Stimulated activated CD8-positive, alpha-beta memory T cell treated with anti-CD3 and anti-CD28 coated beads, Interleukin-2, amount 100 ng/mL, for 1 hour (primary cell): ENCODE data around the gene RNU6-7.

Experiments
- DNase-seq, 2 donors: peaks; one replicate each; pipeline ENCODE4 v3.0.0-alpha.2; 2020; ENCODE audit warnings: low read depth in 2 of 2

Gene RNU6-7

GRCh38 chr14:32205554-32205953 is 3.7 kb downstream of the RNU6-7 start:
- DNase-seq, result no peak

GRCh38 chr14:32205984-32206383 is 4.1 kb downstream of the RNU6-7 start:
- DNase-seq, result no peak

- DNase-seq, result no peak
Measured at GRCh38 chr14:32206552-32206951, 4.7 kb downstream of the RNU6-7 start.

- DNase-seq, result no peak
Measured at GRCh38 chr14:32208490-32208889, 6.6 kb downstream of the RNU6-7 start.

GRCh38 chr14:32209471-32209870 is 7.6 kb downstream of the RNU6-7 start:
- DNase-seq, result no peak

GRCh38 chr14:32211068-32211404 is 9.2 kb downstream of the RNU6-7 start:
- DNase-seq, result no peak

GRCh38 chr14:32212833-32213232 is 11.0 kb downstream of the RNU6-7 start:
- no peak for DNase-seq

GRCh38 chr14:32217301-32217700 is 15.5 kb downstream of the RNU6-7 start:
- no peak for DNase-seq

GRCh38 chr14:32224737-32225377 is 23.0 kb downstream of the RNU6-7 start:
- no peak for DNase-seq

GRCh38 chr14:32225378-32225920 is 23.6 kb downstream of the RNU6-7 start:
- DNase-seq, result no peak

GRCh38 chr14:32226056-32226455 is 24.2 kb downstream of the RNU6-7 start:
- no peak for DNase-seq

- DNase-seq, result no peak
Measured at GRCh38 chr14:32230181-32230580, 28.3 kb downstream of the RNU6-7 start.

- DNase-seq, result no peak
Measured at GRCh38 chr14:32230695-32231280, 28.9 kb downstream of the RNU6-7 start.

GRCh38 chr14:32232481-32232880 is 30.6 kb downstream of the RNU6-7 start:
- no peak for DNase-seq

- DNase-seq, result no peak
Measured at GRCh38 chr14:32233260-32233659, 31.4 kb downstream of the RNU6-7 start.

GRCh38 chr14:32244404-32244803 is 42.6 kb downstream of the RNU6-7 start:
- DNase-seq, result no peak

GRCh38 chr14:32246751-32247150 is 44.9 kb downstream of the RNU6-7 start:
- DNase-seq, result no peak

GRCh38 chr14:32249371-32249770 is 47.5 kb downstream of the RNU6-7 start:
- no peak for DNase-seq

- no peak for DNase-seq
Measured at GRCh38 chr14:32249780-32250179, 47.9 kb downstream of the RNU6-7 start.

- no peak for DNase-seq
Measured at GRCh38 chr14:32250681-32251080, 48.8 kb downstream of the RNU6-7 start.

- DNase-seq, result no peak
Measured at GRCh38 chr14:32251530-32251929, 49.7 kb downstream of the RNU6-7 start.
